GM18868 (cell line): Measurements from ENCODE around the gene CD9.
"Not testable (repeated sequence)": the region's sequence is repeated elsewhere in the genome, so short reads cannot be mapped to it uniquely, and the experiment has no call there.

ENCODE experiments used
- ATAC-seq: cut with Tn5 transposase; IDR thresholded peaks from one replicate; pipeline ENCODE4 v1.9.1; 2021; ENCODE audit warnings: mild to moderate bottlenecking, moderate library complexity; ENCODE audit not compliant: unreplicated experiment

Gene CD9

GRCh38 chr12:6200256-6201212, at the start of gene CD9:
Gene CD9, plus strand, starts transcription at chr12:6200400. Its CDS starts 100 bp downstream, at chr12:6200500.
- no peak for ATAC-seq

- ATAC-seq = no peak
Observed at GRCh38 chr12:6154730-6155459, 45.3 kb upstream of the CD9 start.

GRCh38 chr12:6157482-6157881, 42.7 kb upstream of the CD9 start:
- no peak for ATAC-seq

DNA sequence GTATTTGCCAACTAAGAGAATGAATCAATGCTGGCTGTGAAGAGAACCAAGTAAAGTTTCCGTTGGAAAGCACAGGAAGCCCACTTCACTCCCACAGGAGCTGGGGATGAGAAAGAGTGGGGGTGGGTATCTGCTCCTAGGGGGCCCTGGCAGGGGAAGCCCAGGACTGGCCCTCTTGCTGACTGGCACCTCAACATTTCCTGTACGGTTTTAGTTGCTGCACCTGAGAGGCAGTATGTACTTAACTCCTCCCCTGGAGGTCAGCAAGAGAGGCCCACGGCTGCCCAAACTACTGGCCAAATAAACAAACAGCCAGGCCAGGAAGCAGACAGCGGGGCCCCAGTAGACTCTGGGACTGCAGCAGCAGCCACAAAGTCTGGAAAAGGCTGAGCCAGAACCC, 41.9 kb upstream of the CD9 start:
- no peak for ATAC-seq

DNA sequence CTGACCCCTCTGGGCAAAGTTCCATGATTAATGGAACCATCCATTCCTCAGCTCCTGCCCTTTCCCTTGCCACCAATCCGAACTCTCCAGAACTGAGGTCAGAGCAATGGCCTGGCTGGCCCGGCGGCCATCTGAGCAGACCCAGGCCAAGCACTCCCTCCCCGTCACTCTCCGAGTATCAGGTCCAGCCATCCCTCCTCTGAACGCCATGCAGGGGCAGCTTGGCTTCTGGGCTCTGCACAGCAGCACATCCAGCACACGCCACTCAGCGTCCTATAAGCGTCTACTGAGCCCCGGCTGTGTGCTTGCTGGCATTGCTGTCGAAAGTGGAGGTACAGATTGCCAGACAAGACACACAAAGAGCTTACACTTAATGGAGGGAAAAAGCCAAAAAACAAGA, 41.5 kb upstream of the CD9 start:
- ATAC-seq = no peak

DNA sequence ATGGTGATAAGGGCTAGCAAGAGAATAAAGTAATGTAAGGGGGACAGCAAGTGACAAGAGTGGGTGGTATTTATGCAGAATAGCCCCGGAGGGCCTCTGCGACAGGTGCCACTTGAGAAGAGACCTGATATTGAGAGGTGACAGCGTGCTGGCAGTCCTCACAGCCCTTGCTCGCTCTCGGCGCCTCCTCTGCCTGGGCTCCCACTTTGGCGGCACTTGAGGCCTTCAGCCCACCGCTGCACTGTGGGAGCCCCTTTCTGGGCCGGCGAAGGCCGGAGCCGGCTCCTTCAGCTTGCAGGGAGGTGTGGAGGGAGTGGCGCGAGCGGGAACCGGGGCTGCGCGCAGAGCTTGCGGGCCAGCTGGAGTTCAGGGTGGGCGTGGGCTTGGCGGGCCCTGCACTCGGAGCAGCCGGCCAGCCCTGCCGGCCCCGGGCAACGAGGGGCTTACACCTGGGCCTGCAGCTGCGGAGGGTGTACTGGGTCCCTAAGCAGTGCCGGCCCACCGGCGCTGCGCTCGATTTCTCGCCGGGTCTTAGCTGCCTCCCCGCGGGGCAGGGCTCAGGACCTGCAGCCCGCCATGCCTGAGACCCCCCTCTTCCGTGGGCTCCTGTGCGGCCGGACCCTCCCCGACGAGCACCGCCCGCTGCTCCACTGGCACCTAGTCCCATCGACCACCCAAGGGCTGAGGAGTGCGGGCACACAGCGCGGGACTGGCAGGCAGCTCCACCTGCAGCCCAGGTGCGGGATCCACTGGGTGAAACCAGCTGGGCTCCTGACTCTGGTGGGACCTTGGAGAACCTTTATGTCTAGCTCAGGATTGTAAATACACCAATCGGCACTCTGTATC, 40.8 kb upstream of the CD9 start:
- not testable (repeated sequence) for ATAC-seq

- ATAC-seq = not testable (repeated sequence)
Observed at GRCh38 chr12:6160049-6160649, 40.1 kb upstream of the CD9 start.

DNA sequence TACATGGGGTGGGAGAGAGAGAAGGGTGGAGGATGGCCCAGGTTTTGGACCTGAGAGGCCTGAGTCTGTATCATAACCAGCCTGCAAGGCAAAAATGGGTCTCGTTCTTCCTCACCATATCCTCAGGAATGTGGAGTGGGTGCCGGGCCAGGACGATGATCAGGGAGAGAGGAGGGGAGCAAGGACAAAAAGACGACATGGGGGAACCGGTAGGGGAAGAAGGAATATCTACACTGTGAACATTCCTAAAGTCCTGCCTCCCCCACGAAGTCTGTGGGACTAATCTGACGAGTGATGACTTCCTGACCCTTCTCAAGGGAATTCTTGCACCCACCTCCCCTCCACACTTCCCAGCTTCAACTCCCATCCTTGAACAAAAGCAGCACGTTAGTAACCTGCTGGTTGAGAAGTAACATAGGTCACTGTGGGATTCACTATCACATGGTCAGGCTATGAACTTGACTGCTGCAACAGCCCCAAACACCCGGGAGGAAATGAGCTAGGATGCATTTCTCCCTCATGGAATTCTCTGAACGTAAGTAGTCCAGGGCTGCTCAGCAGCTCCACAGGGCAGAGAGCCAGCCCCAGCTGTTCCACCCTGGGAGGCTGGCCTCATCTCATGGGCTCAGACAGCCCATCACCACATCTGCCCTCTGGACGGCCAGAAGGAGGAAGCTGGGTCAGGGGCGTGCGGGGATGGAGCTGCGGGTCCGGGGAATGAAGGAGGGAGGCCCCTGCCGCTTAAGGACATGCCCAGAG, 38.9 kb upstream of the CD9 start:
- no peak for ATAC-seq

DNA sequence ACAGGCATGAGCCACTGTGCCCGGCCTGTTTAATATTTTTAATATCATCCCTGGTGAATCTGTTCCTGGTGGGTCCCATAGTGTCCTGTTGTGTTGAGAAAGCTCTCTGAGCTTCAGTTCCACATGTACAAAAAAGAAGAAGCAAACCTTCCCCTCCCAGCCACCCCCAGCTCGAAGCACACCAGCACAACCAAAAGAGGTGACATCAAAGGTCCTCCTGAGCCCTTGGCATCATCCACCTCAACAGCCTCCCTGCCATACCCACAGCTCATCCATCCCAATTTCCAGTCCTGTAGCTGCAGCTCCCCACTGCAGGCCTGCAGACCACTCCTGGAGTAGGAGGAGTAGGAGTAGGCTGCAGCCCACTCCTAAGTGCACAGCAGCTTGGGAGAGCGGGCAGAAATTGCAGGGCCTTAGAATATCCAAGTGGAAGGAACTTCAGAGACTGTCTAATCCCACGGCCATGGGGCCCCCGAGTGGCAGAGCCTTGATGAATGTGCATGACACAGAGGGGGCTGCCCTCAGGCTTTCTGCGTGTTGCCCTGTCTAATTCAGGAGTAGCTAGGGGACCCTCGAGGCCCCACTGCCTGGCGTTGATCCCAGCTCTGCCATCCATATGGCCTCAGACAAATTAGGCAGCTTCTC, 36.7 kb upstream of the CD9 start:
- no peak for ATAC-seq

DNA sequence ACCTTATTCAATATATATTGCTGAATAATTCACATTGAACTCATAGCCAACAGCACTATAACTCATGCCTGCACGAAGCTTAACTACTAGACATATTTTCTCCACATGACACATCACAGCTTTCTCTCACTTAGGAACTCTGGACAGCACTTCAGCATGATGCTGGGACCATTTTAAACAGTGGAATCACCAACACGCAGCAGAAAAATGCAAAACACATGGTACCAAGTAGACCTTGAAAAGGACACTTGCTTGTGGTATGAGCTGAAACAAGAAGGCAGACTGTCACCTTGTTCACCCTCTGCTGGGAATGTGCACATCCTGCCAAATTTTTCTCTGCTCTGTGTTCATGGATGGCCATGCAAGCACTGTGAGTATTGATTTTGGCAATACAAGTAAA, 34.8 kb upstream of the CD9 start:
- no peak for ATAC-seq

- ATAC-seq = no peak
Observed at GRCh38 chr12:6166808-6167207, 33.4 kb upstream of the CD9 start.

- ATAC-seq = peak; percentile 74
Observed at GRCh38 chr12:6167327-6168280, 32.6 kb upstream of the CD9 start.

GRCh38 chr12:6171409-6172015, 28.7 kb upstream of the CD9 start:
- no peak for ATAC-seq

- no peak for ATAC-seq
Observed at GRCh38 chr12:6172086-6172485, 28.1 kb upstream of the CD9 start.

- no peak for ATAC-seq
Observed at GRCh38 chr12:6172862-6173261, 27.3 kb upstream of the CD9 start.

- ATAC-seq = no peak
Observed at GRCh38 chr12:6177642-6178358, 22.4 kb upstream of the CD9 start.
